SU-DHL-6 (cell line): Measurements from ENCODE around the gene SLU7.

Source experiments
- EZH2phosphoT487 ChIP-seq: fragments of 200-600 bp; sonication (generic), shearing (Covaris generic); conservative IDR thresholded peaks from 2 replicates; pipeline ENCODE4 v1.6.1; 2018; ENCODE audit warnings: mild to moderate bottlenecking, antibody characterized with exemption, low read length, moderate library complexity, mixed read lengths
- TF ChIP-seq, protein P1 (sequence below): fragments of 200-600 bp; sonication (generic); IDR thresholded peaks from one replicate; pipeline ENCODE4 v1.5.1; 2017; ENCODE audit warnings: antibody characterized with exemption, mild to moderate bottlenecking, low read length, moderate library complexity; ENCODE audit not compliant: insufficient read depth, poor library complexity, severe bottlenecking

- TF ChIP-seq, protein P1, sequence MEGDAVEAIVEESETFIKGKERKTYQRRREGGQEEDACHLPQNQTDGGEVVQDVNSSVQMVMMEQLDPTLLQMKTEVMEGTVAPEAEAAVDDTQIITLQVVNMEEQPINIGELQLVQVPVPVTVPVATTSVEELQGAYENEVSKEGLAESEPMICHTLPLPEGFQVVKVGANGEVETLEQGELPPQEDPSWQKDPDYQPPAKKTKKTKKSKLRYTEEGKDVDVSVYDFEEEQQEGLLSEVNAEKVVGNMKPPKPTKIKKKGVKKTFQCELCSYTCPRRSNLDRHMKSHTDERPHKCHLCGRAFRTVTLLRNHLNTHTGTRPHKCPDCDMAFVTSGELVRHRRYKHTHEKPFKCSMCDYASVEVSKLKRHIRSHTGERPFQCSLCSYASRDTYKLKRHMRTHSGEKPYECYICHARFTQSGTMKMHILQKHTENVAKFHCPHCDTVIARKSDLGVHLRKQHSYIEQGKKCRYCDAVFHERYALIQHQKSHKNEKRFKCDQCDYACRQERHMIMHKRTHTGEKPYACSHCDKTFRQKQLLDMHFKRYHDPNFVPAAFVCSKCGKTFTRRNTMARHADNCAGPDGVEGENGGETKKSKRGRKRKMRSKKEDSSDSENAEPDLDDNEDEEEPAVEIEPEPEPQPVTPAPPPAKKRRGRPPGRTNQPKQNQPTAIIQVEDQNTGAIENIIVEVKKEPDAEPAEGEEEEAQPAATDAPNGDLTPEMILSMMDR: no peak
- TF ChIP-seq EZH2phosphoT487: no peak
Observed at GRCh38 chr5:160361624-160362228, 57.2 kb downstream of the SLU7 start.
